Measurements from ENCODE around the gene DCAF17. TPM values are rescaled to one million over a fixed set of nuclear protein-coding genes. Genes with fewer than 3 reads are reported as not detected.
A peak's percentile ranks its signal among the peaks of the same experiment; 100 is the strongest.
"Not testable (repeated sequence)": the region's sequence is repeated elsewhere in the genome, so short reads cannot be mapped to it uniquely, and the experiment has no call there.

DCAF17 gene
- total RNA-seq, 6 experiments from 2014 or later: 12.8 to 17.6 (median 15.2) TPM

DNA sequence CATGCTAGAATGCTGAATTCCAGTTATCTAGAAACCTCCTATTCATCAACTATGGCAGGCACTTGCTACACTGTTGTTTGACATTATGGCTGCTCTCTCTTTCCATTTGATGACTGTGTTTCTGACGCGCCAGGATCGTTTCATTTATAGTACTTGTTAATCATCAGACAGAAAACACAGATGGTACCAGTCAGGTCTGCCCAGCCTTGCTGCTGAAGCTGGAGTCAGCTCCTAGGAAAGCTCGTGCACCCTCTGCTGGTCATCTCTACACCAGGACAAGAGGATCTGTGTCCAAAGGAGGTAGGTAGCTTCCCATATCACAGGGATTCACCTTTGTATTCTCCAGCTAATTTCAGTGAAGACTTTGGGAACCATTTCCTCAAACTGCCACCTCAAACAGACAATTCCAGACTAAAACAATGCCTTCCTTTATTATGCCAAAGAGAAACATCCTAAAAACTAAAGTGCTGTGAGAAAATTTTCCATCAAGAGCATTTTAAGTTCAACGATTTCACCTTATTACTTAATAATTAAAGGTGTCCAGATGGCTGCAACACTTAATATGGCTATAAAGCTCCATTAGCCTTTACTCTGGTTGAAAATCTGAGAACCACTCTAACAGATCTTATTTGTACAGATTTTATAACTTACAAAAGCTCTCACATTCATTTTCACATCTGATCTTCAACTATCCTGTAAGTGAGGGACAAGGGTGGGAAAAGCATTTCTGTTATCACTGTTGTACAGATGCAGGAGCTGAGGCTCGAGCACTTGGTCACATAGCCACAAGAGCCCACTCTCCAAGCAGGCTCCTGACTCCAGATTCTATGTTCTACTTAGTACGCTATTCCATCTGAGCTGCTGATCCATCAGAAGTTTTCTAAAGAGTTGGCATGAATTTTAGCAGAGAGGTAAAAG, 17.8 kb upstream of the DCAF17 start:
- Mint-ChIP-seq H3K4me1 (ENCODE audit: low read depth) (peaks cover 35% of the 10 kb centered on the region), H3K27me3 (ENCODE audit: insufficient read depth) (no peaks in the 10 kb centered on the region; the same call in 1 of the 2 replicates), H3K27ac (peak overlapping the region; percentile 71), H3K36me3 (ENCODE audit: low read depth) (no peaks in the 10 kb centered on the region), H3K9me3 (no peaks in the 10 kb centered on the region), H3K4me3 (peak overlapping the region; percentile 66)
- TF ChIP-seq, protein P1, sequence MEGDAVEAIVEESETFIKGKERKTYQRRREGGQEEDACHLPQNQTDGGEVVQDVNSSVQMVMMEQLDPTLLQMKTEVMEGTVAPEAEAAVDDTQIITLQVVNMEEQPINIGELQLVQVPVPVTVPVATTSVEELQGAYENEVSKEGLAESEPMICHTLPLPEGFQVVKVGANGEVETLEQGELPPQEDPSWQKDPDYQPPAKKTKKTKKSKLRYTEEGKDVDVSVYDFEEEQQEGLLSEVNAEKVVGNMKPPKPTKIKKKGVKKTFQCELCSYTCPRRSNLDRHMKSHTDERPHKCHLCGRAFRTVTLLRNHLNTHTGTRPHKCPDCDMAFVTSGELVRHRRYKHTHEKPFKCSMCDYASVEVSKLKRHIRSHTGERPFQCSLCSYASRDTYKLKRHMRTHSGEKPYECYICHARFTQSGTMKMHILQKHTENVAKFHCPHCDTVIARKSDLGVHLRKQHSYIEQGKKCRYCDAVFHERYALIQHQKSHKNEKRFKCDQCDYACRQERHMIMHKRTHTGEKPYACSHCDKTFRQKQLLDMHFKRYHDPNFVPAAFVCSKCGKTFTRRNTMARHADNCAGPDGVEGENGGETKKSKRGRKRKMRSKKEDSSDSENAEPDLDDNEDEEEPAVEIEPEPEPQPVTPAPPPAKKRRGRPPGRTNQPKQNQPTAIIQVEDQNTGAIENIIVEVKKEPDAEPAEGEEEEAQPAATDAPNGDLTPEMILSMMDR (IDR thresholded peaks at IDR 0.05): peak; percentile 93
- peak; percentile 96 for DNase-seq

DNA sequence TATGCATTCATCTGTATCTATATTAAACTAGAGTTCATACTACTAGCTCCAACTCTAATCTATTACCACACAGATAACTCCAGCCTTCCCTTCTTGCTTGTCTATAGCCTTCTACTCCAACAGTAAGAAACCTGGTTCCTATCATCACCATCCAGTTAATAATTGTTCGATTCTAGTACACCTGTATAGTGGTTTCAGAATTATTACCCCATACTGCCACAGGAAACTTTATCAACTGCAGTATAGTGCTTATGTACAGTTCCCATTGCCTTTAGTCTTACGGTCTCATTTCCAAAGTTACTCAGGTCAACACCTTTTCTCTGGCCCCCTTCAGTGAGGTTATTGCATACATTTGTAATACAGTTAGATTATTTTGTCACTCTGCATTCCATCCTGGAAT, 14.7 kb upstream of the DCAF17 start:
- no peak overlapping the region for H3K4me3 Mint-ChIP-seq
- H3K27me3 Mint-ChIP-seq (ENCODE audit: insufficient read depth): no peaks in the 10 kb centered on the region; the same call in 1 of the 2 replicates
- no peak for DNase-seq
- TF ChIP-seq, protein P1 (IDR thresholded peaks at IDR 0.05): no peak
- H3K4me1 Mint-ChIP-seq (ENCODE audit: low read depth): peaks cover 16% of the 10 kb centered on the region
- H3K9me3 Mint-ChIP-seq: peaks cover 13% of the 10 kb centered on the region
- H3K36me3 Mint-ChIP-seq (ENCODE audit: low read depth): peaks cover 13% of the 10 kb centered on the region
- H3K27ac Mint-ChIP-seq: no peak overlapping the region

DNA sequence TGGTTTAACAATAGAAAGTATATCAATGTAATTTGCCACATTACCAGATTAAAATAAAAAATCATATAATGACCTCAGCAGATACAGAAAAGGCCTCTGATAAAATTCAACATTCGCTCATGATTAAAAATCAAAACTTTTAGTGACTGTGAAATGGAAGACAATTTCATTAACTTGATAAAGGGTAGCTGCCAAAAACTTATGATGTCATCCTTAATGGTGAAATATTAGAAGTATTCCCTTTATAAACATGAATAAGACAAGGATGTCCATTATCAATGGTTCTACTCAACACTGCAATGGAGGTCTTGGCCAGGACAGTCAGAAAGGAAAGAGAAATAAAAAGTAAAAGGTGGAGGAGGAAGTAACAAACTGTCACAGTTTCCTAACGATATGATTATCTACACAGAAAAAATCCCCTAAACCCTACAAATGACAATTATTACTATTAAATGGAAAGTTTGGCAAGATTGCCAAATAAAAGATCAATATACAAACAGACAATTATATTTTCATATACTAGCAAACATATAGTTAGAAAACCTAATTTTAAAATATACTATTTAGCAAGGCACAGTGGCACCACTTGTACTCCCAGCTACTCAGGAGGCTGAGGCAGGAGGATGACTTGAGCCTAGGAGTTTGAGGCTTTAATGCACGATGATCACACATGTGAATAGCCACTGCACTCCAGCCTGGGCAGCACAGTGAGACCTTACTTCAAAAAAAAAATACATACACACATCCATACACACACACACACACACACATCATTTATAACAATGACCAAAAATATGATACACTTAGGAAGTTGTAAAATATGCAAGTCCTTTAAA, 13.1 kb upstream of the DCAF17 start:
- no peak for DNase-seq
- no peak overlapping the region for H3K27ac Mint-ChIP-seq
- peaks cover 11% of the 10 kb centered on the region for H3K4me1 Mint-ChIP-seq (ENCODE audit: low read depth)
- H3K4me3 Mint-ChIP-seq: no peak overlapping the region
- H3K9me3 Mint-ChIP-seq: peaks cover 21% of the 10 kb centered on the region
- peaks cover 26% of the 10 kb centered on the region for H3K36me3 Mint-ChIP-seq (ENCODE audit: low read depth)
- H3K27me3 Mint-ChIP-seq (ENCODE audit: insufficient read depth): no peaks in the 10 kb centered on the region
- TF ChIP-seq, protein P1 (IDR thresholded peaks at IDR 0.05): no peak

DNA sequence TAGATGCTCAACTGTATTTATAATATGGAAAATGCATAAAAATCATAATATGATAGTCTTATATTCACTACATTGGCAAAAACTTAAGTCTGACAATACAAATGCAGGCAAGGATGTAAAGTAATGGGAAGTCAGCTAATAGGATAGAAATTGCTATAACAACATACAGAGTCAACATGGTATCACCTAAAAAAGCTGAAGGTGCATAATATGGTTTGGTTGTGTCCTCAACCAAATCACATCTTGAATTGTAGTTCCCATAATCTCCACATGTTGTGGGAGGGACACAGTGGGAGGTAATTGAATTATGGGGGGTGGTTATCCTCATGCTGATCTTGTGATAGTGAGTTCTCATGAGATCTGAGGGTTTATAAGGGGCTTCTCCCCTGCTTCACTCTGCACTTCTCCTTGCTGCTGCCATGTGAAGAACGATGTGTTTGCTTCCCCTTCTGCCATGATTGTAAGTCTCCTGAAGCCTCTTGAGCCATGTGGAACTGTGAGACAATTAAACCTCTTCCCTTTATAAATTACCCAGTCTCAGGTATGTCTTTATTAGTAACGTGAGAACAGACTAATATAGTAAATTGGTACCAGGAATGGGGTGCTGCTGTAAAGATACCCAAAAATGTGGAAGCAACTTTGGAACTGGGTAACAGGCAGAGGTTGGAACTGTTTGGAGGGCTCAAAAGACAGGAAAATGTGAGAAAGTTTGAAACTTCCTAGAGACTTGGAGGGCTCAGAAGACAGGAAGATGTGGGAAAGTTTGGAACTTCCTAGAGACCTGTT, 11.1 kb upstream of the DCAF17 start:
- peaks cover 26% of the 10 kb centered on the region for H3K36me3 Mint-ChIP-seq (ENCODE audit: low read depth)
- H3K27ac Mint-ChIP-seq; H3K4me1 Mint-ChIP-seq (ENCODE audit: low read depth); H3K27me3 Mint-ChIP-seq (ENCODE audit: insufficient read depth); H3K4me3 Mint-ChIP-seq; DNase-seq: not testable (repeated sequence)
- peaks cover 21% of the 10 kb centered on the region for H3K9me3 Mint-ChIP-seq

DNA sequence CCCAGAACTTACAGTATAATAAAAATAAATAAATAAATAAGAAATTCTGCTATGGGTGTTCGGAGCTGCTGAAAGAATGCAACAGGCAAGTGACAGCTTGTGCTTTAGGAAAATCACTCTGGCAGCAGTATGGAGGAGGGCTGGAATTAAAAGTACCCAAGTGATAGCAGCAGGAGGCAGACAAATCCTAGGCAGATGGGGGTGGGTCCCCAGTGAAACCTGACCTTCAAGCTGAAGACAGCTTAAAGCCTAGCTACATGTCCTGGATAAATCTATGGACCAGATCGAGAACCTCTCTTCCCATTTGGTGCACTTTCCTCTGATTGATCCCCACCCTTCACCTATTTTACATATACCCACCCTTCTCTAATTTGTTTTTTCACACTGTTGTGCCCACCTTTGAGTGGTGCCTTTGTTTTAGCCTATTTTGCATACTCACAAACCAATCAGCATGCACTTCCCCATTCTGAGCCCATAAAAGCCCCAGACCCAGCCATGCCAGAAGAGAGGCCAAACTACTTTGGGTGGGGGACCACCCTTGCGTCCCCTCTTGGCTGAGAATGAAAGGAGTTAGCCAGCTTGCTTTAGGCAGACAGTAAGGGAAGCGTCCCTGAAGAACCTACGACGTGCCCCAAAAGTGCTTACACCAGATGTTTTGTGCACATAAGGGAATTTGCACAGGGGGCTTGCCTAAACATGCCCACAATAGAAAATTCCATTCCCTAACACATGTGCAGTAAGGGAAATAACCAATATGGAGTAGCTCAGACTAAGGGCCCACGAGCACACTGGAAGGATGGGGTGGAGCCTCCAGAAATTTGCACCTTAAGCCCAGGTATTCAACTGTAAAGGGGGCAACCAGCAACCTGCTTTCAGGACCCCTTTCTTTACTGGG, 3.3 kb upstream of the DCAF17 start:
- TF ChIP-seq, protein P1 (IDR thresholded peaks at IDR 0.05): no peak
- H3K27ac Mint-ChIP-seq: no peak overlapping the region
- H3K27me3 Mint-ChIP-seq (ENCODE audit: insufficient read depth): no peaks in the 10 kb centered on the region
- no peak for DNase-seq
- H3K4me1 Mint-ChIP-seq (ENCODE audit: low read depth): peaks cover 24% of the 10 kb centered on the region
- no peak overlapping the region for H3K4me3 Mint-ChIP-seq
- H3K9me3 Mint-ChIP-seq: peaks cover 12% of the 10 kb centered on the region
- H3K36me3 Mint-ChIP-seq (ENCODE audit: low read depth): peaks cover 25% of the 10 kb centered on the region
